HG03460 (cell line): ENCODE results near the gene PLEKHD1.
"Not testable (repeated sequence)": the region's sequence is repeated elsewhere in the genome, so short reads cannot be mapped to it uniquely, and the experiment has no call there.

Experiments used
- ATAC-seq: cut with Tn5 transposase; IDR thresholded peaks from one replicate; pipeline ENCODE4 v1.9.1; 2021; ENCODE audit not compliant: unreplicated experiment

Gene PLEKHD1

GRCh38 chr14:69480136-69480535 is 4.4 kb upstream of the PLEKHD1 start:
- no peak for ATAC-seq

DNA sequence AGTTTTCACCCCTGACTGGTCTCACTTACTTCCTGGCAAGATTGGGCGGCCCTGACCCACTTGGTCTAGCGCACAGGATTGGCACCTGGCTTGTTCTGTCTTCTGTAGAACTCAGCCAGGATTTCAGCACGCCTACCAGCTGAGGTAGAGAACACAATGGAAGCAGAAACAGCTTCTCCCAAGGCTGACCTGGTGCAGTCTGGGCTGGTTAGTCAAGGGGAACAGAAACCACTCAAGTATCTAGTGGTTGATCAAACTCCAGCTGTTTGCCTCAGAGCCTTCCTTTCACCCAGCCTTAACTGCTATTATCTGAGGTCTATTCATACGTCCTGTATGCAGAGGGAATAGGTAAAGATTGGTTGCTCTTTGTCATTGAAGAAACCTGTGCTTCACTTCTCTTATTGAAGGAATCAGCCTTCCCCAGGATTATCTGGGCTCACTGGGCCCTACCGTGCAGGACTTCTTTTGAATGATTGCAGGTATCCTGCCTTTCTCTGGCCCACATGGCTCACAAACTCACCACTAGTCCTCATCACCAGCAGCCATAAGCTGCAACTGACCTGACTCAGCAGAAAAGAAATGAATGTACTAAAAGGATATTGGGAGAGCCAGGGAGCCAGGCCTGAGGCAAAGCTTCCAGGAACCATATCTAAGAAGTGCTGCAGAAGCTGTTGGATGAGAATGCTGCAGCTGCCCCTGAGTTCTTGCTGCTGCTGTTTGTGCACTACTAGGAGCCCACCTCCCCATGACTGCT is 2.5 kb upstream of the PLEKHD1 start:
- peak; percentile 95 for ATAC-seq

- no peak for ATAC-seq
Observed at GRCh38 chr14:69483765-69484443, 624 bp upstream of the PLEKHD1 start.

DNA sequence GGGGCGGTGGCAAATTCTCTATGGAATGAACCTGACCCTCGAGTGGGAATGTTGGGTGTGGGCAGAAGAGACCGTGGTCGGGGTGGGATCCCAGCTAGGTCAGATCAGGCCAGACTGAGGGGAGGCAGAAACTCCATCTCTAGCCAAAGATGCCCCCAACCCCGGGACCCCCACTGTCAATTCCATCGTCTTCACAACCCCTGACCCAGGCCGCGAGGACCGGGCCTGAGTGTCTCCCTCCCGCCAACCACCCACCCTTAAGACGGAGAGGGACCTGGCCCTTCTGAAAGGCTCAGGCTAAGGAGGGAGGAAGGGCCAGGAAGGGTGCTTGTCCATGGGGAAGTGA is 760 bp downstream of the PLEKHD1 start:
- ATAC-seq, result no peak

- no peak for ATAC-seq
Observed at GRCh38 chr14:69485701-69486100, 1.2 kb downstream of the PLEKHD1 start.

DNA sequence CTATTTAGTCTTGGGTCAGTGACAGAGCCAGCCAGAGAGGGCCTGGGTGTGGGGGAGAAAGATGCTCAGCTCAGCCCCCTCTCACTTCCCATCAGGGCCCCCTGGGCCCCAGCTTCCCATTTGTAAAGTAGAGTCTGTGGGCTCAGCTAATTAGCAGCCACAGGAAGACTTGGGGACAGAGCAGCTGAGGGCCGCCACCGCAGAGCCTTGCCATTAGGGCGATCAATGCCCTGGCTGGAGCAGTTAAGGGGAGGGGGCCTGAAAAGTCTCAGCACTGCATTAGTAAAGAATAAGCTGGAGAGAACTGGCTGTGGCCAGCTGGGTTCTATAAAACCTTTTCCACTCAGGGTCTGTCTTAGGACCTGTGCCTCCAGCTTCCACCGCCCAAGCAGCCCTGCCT is 2.7 kb downstream of the PLEKHD1 start:
- ATAC-seq, result no peak

GRCh38 chr14:69487771-69488170 is 3.2 kb downstream of the PLEKHD1 start:
- ATAC-seq, result no peak

- no peak for ATAC-seq
Observed at GRCh38 chr14:69489495-69489894, 5.0 kb downstream of the PLEKHD1 start.

GRCh38 chr14:69490219-69490918 is 5.8 kb downstream of the PLEKHD1 start:
- no peak for ATAC-seq

DNA sequence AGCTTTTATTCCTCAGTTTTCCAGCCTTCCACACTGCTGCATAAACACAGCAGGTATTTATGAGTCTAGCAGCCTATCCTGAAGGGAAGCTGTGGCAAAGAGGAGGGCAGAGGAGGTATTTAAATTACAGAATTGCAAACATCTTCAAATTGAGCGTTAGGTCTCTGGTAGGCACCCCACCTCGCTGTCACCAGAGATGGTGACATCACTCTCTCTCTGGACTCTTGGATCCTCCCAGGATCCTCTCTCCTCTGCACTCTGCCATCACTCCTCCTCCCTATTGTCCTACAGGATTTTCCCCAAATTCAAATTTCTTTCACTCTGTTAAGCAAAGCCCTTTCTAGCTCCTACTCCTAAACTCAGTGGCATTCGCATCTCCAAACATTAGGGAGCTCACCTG is 6.7 kb downstream of the PLEKHD1 start:
- no peak for ATAC-seq

GRCh38 chr14:69493038-69493437 is 8.5 kb downstream of the PLEKHD1 start:
- ATAC-seq, result no peak

DNA sequence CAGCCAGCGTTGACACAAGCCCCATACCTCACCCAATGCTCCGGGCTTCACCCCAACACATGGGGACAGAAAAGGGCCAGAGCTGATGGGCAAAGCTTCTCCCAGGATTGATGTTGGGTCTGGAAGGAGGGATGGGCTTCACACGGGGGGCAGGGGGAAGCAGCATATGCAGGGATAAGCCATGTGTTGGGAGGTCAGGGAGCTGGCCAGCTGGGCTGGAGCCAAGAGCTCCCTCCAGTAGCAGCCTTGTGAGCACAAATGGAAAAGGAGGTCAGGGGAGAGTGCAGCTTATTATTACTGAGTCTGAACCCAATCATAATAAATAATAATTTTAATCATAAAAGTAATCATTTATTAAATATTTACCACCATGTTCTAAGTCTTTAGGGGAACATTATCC is 9.3 kb downstream of the PLEKHD1 start:
- no peak for ATAC-seq

GRCh38 chr14:69495341-69495921 is 10.9 kb downstream of the PLEKHD1 start:
- no peak for ATAC-seq

GRCh38 chr14:69497866-69498265 is 13.3 kb downstream of the PLEKHD1 start:
- not testable (repeated sequence) for ATAC-seq

DNA sequence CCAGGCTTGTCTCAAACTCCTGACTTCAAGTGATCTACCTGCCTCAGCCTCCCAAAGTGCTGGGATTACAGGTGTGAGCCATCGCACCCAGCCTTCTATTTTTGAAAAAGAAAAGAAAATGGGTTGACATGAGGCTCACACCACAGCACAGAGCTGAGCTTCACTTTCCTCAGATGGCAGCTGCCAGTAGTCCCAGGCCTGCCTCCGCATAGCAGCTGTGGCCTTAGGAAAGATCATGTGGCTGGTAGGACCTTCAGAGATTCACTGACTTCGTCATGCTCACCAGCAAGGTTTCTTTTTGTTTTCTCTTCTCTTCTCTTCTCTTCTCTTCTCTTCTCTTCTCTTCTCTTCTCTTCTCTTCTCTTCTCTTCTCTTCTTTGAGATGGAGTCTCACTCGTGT is 13.8 kb downstream of the PLEKHD1 start:
- ATAC-seq, result not testable (repeated sequence)

GRCh38 chr14:69499436-69499835 is 14.9 kb downstream of the PLEKHD1 start:
- no peak for ATAC-seq

DNA sequence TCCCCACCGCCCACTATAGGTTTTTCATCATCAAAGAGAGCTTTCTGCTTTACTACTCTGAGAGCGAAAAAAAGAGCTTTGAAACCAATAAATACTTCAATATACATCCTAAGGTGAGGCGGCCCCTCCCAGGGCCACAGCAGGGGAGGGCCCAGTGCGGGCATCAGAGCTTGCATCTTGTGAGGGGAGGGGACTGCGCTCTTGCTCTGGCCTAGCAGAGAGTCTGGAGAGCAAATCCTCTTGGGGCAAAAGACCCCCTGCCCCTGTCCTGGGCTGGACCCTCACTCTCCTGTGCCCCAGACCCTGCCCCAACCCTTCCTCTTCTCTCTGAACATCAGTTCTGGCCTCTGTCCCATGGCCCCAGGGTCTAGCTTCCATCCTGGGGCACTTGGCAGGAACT is 15.6 kb downstream of the PLEKHD1 start:
- no peak for ATAC-seq

DNA sequence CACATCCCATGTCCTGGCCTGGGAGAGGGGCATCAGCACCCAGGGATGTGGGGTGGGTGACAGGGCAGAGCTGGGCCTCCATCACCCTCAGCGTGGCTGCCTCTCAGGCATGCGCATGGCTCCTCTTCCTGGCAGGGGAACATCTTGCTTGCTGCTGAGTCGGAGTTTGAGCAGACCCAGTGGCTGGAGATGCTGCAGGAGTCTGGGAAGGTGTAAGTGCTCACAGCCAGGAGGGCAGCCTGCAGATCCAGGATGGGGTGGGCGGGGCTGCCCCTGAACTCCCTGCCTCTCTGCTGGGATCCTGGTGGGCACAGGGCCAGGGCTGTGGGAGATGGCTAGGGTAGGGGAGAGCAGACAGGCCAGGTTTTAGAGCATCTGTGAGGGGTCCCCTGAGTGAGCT is 16.2 kb downstream of the PLEKHD1 start:
- ATAC-seq, result no peak

DNA sequence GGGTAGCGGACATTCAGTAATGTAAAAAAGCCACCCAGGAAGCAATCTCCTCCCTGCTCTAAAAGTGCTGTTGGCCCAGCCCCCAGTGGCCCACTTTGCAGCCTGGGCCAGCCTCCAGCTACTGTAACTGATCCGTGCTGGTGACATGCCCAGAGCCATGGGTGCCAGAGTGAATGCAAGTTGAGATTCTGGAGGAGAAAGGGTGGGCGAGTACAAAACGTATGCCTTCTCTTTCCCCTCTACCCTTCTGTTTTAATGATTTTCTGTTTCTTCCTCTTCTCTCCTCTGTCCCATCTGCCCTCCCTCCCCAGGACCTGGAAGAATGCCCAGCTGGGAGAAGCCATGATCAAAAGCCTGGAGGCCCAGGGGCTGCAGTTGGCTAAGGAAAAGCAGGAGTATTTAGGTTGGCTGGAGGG is 16.9 kb downstream of the PLEKHD1 start:
- ATAC-seq, result no peak

DNA sequence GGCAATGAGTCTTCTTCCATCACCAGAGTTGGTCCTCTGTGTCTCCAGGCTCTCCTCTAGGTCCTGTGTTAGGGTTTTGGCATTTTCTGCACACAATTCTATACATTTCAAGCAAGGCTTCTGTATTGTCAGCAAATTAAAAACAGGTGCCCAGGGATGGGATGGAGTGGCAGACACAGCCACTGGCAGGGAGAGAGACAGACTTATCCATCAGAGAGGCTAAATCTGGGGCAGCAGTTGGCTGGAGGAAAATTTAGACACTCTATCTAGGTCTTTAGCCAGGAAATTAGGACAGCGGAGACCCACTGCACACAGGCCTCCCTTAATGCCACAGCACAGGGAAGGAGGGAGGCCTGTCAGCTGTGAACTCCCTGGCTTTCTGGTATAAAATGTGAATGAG is 20.2 kb downstream of the PLEKHD1 start:
- no peak for ATAC-seq

DNA sequence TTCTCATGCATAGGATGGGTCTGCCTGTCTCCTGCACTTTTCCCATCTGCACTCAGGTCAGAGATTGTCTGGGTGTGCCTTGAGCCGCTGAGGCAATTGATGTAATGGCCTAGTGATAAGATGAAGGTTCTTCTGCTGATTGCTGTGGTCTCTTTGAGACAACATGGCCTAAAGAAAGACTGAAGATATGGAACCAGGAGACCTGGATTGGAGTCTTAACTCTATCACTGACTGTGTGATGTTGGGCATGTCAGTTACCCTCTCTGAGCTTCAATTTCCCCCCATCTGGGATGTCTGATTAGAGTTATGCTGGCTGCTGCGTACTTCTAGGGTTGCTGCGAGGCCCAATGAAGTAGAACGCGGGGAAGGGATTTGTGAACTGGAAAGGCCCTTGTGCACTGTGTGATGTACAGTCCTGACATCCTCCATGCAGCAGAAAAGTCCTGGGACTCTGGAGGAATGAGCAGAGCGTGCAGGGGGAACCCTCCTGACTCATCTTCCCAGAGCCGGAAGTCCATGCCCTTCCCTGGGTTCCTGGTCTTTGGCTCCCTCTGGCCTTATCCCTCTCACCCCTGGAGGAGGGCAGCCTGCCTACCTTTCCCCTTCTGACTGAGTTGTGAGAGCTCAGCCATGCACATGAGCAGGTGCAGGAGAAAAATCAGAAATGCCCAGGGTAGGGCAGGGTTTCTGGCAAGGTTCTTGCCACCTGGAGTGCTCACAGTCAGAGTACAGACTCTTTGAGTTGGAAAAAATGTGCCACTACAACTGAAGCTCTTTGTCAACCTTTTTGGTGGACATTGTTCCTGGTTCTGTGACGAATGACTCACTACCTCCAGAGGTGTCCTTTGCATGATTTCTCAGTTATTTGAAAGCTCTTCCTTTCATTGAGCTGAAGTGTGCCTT is 21.1 kb downstream of the PLEKHD1 start:
- no peak for ATAC-seq
